HT1080 (cell line): ENCODE measurements around the gene ADCY3. TPM values are rescaled to one million over a fixed set of nuclear protein-coding genes. Genes with fewer than 3 reads are reported as not detected.
A peak's percentile ranks its signal among the peaks of the same experiment; 100 is the strongest.

Experiments
- DNase-seq: peaks from one replicate; pipeline ENCODE4 v3.0.0-alpha.2; 2015; ENCODE audit warnings: low read depth
- polyA plus RNA-seq, 2 experiments: library from polyadenylated mRNA; depleted of rRNA; stranded (reverse); fragments of >200 nt; gene quantifications; 2 replicates each; pipeline ENCODE4 v1.2.3, GENCODE V29; 2015
- total RNA-seq: library from RNA; depleted of rRNA; stranded (reverse); fragments of >200 nt; shearing (Covaris generic); gene quantifications from 2 replicates; pipeline ENCODE4 v1.2.3, GENCODE V29; 2014; rRNA removed

ADCY3 gene
- 65.6 and 73.5 TPM in 2 replicates for total RNA-seq
- polyA plus RNA-seq (2015; cell fraction: cytosol; rRNA removed): 44.6 and 46.3 TPM in 2 replicates
- 82.9 and 87.3 TPM in 2 replicates for polyA plus RNA-seq (2015; cell fraction: nucleus; rRNA removed)

DNA sequence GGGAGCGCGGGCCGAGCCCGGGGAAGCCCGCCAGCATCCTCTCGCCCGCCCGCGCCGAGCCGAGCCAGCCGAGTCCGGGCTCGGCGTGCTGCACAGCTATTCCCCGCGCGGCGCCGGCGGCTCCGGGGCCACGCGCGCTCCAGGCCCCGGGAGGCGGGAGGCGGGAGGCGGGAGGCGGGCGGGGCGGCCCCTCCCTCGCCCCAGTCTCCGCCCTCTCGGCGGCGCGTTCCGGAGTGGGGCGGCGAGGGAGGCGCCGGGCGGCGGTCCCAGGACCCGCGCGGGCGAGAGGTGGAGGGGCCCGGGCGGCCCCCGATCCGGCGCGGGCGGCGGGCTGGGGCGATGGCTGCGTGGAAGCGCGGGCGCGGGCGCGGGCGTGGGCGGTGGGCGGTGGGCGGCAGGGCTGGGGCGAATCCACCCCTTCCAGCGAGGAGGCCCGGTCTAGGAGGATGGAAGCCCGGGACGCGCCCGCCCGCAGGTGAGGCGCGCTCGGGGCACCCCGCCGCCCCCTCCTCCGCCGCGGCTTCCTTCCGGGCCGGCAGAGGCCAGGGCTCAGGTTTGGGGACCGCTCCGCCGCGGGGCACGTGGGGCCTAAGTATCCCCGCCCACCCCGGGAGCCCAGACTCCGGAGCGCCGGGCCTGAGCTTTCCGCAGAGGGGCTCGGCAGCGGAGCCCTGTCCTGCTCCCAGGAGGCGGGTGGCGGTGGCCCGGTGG is at the start of gene ADCY3:
ADCY3 (minus strand) TSS at position 140 of the 711 bp plus-strand sequence. CDS start 1,250 bp downstream, outside the sequence.
- DNase-seq: peak; percentile 43

DNA sequence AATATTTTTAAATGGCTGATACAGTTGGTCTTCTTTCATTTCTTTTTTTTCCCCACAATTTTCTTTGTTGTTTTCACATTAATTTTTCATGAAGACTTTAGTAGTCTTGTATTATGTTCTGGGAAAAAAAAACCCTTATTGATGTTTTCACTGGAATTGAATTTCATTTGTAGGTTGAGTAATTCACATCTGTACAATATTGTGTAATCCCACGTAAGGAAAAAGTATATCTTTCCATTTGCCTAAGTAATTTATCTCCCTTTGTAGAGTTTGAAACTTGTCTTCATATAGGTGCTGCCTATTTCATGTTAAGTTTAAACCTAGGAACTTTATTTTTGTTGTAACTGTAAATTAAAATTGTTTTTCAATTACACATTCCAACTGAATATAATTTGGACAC is 49.7 kb upstream of the ADCY3 start:
- no peak for DNase-seq

DNA sequence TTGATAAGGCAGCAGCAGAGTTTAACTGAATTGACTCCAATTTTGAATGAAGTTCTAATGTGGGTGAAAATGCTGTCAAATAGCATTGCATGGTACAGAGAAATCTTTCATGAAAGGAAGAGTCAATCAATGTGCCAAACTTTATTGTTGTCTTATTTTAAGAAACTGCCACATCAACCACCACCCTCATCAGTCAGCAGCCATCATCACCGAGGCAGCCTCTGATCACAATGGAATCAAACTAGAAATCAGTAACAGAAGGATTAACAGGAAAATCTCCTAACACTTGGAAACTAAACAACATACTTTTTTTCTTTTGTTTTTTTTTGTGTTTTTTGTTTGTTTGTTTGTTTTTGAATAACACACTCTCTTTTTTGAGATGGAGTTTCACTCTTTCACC is 41.9 kb upstream of the ADCY3 start:
- no peak for DNase-seq

DNA sequence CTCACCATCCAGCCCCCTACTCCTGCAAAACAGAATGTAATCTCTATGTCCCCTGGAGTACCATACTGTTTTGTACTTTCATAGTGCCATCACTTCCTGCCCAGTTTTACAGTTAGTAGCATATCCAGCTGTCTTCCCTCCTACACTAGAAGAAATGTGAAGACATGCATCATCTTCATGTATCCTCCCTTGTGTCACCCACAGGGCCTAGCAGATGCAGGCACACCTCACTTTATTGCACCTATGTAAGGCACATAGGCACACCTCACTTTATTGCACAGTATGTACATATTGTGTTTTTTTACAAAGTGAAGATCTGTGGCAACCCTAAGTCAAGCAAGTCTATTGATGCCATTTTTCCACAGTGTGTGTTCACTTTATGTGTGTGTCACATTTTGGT is 39.7 kb upstream of the ADCY3 start:
- DNase-seq: no peak

DNA sequence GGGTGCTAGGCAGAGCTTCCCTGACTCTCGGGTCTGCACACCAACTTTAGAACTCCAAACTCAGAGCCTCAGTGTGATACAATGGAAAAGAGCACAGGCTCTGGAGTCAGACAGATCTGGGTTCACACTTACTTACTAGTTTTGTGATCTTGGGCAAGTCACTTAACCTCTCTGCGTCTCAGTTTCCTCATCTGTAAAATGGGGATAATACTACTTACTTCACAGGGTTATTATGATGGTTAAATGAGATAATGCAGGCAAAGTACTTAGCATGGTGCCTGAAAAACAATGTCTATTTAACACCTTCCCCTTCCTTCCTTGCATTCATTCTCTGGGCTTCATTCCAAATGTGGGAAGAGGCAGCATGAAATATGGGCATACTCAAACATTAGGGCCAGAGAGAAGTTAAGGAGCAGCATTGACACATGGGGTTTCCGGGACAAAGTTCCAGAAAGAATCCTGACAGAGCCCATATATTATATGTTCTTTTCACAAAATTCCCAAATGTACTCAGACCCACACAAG is 38.4 kb upstream of the ADCY3 start:
- DNase-seq: no peak

DNA sequence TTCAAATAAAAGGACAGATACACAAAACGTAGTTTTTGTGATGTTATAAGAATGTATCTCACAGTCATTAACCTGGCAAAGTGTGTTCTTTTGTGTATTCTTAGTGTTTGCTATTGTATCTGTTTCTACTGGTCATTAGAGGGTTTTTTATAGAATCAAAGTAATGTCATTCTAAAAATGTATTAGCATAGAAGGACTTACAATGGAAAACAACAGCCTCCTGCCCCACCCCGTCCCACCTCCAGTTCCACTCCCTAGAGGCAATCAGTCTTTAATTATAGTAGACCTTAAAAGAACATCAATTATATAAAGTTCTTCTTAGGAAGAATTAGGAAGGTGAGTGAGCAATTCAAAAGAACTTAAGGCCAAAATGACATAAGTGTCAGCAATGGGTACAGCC is 37.9 kb upstream of the ADCY3 start:
- DNase-seq: no peak

DNA sequence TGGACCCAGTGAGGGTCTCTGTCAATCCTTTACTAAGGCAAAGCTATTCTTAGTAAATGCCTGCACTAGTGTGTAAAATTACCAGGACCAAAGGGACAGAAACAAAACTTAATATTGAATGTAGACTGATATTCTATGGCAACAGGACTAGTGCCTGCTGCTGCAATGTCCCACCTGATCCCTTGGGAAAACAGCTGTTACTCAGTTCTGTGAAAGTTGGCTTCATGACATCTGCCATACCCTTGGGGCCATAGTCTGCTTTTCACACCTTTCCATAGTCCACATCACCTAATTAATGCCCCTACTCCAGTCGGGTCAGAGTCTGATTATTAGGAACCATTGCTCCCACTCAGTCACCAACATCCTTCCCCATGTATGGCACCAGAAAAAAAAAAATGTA is 37.2 kb upstream of the ADCY3 start:
- DNase-seq: no peak

DNA sequence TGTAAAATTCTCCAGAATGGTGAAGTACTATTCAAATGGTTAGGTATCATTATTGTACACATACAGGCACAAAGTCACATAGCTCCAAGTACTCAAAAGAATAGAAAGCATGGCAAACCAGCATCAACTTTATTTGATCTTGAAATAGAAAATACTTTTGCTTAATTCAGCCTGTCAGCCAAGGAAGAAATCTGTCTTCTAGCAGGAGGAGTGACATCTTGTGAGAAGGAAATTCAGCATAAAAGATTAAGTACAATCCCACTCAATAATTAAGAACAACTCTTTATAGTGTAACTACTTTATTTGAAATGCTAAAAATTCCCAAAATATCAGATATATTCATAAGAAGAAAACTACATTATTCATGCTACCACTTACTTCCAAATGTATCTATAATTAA is 35.9 kb upstream of the ADCY3 start:
- no peak for DNase-seq

DNA sequence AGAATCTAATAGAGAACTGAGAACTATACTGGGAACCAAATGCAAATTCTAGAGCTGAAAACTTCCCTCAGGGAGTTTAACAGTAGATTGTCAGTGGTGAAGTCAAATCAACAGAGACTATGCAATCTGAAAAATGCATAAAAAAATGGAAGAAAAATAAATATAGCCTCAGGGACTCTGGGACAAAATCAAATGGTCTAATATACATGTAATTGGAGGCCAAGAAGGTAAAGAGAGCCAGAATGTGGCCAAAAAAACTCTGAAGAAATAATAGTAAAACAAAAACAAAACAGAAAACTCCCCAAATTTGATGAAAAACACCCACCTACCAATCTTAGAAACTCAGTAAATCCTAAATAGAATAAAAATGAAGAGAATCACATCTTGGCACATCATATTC is 35.2 kb upstream of the ADCY3 start:
- DNase-seq: no peak

DNA sequence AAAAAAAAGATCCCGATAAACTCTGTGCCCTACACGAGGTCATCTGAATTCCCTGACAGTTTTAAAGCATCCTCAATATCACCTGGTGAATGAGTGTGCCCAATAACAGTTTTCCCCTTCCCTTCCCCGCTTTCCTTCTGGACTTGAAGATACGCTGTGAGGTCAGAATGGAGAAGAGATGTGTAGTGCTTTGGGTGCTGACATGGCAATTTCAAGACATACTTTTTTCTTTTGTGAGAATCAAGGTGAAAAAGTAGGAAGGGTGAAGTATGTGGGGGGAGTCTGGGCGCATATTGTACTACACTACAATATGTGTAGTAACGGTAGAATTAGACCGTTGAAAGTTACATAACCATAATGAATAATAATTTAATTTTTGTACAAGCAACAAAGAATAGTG is 30.1 kb upstream of the ADCY3 start:
- DNase-seq: no peak

DNA sequence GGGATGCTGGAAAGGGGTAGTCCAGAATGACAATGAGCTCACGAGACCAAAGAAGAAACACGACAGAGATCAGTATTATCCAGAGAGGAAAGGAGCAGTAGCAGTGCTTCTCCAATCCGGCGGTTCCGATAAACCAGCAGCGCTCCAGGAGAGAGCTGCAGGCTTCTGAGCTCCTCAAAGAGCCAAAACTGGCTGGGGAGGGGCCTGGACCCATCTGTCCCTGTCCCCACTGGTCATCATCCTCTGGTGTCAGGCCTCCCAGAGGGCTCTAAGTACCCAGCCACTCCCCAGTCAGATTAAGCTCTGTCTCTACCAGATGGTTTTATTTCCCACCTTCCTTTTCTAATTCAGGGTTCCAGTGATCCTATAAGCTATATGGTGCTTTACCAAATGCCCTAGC is 28.5 kb upstream of the ADCY3 start:
- DNase-seq: no peak

DNA sequence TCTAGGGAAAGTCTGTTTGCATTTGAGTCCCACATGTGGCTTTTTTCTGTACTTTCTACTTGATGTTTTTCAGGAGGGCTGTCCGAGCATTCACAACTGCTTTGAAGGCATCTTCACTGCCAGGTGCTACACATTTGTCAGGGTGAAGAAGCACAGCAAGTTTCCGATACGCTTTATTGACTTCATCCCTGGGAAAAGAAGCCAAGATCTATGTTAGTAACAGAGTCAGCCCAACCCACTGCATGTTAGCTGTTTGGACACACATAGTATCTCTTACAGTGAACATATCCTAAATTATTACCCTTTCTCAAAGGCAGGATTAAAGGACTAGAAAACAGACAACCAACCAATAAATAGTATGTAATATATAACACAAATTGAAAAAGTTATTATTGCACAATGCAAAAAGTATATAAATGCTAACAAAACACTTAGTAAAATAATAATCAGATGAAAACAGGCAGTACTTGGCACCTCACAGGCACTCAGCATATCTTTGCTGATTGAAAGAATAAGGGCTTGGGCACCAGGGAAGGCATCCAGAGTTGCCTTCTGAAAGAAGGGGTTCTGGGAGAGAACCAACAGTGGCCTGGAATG is 27.6 kb upstream of the ADCY3 start:
- DNase-seq: no peak

DNA sequence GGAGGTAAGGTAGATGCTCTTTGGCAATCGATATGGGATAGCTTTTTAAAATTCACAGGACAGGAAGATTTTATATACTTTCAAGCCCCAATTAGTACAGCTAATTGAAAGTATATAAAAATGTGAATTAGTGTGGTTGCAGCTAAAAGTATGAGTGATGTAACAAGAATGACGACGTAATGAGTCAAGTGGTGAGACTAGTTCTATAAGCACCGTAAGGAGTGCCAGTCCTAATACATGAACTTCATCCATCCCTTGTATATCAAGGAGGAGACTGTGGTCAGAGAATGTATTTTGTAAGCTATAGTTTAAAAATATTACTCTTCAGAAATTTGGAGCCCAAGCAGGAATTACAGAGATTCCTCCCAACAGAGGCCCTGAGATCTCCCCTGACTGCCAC is 25.9 kb upstream of the ADCY3 start:
- DNase-seq: peak; percentile 5

DNA sequence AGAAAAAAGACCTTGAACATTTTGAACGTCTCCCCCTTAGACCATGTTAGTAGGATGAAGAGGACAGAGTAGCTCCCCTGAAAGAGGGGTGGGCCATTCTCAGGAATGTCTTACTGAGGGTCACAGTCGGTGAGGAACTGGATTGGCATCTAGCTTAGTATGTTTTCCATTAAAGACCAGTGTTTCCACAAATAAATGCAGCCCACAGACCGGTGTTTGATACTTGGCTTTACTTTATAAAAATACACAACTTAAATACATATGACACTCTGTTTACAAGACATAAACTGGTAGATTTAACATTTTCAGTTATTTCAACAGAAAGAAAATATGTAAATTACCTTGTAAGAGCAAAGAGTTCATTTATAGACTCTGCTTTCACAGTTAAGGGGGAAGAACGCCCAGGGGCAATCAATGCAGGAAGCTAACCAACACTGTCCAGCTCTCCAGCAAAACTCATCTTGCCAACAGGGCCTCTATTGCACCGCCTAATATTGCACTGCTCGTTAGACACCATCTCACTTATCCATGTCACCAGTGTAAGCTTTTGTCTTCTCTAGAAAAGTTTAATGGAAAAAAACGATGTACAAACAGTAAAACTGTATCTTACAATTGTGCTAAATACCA is 23.5 kb upstream of the ADCY3 start:
- no peak for DNase-seq

DNA sequence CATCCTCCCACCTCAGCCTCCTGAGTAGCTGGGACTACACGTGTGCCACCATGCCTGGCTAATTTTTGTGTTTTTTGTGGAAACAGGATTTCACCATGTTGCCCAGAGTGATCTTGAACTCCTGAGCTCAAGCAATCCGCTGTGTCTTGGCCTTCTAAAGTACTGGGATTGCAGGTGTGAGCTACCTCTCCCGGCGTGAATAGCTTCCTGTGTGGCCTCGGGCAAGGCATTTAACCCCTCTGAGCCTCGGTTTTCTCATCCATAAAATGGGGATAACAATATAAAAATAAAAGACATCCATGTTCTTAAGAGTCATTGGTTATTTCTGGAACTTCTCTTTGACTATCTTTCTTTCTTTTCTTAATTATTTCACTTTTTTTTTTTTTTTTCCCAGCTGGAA is 19.3 kb upstream of the ADCY3 start:
- DNase-seq: no peak

DNA sequence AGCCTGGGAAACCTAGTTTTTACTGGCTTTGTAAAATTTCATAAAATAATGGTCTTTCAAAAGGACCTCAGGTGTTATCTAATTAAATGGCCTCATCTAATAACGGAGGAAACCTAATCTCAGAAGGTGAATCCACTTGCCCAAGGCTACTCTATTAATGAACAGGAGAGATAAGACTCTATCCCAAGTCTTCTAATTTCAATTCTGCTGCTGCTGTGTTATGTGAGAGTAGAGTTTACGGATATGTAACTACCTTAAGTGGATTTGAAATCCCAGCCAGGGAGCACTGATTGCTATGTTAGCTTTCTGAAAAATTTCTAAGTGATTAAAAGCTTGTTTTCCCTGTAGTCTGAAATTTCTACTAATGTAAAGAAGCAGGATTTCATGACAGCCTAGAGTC is 17.2 kb upstream of the ADCY3 start:
- no peak for DNase-seq

DNA sequence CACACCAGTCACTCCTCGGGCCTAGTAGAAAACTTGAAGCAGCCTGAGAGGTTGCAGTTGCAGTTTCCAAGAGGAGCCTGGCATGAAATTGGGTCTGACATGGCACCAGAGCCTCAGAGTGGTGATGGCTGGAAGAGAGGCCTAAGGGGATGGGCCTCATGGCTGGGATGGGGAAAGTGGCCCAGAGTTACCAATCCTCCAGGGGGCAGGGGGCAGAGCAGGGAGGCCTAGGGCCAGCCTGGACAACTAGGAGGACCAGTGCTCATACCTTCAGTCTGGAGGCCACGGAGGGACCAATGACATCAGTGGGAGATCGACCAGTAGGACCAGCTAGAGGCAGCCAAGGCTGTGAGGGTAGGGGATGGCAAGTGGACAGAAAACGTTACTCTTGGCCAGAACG is 15.1 kb upstream of the ADCY3 start:
- DNase-seq: no peak

DNA sequence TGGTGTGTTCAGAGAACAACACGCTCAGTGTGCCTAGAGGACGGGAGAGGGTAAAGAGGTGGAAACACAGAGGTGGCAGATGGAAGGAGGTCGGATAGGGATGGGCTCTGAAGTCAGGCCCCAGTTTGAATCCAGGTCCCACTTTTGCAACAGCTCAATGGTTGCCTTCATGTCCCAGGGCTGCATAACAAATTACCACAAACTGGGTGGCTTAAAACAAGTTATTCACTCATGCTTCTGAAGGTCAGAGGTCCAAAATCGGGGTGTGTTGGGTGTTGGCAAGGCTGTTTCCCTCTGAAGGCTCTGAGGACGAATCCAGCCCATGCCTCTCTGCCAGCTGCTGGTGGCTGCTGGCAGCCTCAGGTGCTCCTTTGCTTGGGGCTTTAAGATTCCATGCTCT is 12.7 kb upstream of the ADCY3 start:
- DNase-seq: no peak

DNA sequence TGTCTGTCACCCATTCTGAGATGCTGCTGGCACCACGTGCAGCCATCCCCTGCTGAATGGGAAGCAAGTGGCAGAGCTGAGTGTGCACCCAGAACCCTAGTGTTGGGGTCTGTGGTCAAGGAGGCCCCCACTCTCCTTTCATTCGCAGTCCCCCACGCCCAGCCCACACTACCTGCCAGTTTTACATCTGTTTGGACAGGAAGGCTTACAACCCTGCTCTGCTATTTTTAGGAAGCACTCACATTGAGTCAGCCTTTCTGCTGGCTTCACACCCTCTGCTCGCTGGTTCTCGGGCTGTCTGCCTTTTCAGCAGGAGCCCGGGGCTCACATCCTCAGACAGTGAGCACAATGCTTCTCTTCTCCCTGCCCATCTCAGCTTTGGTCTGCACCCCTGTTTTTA is 10.7 kb upstream of the ADCY3 start:
- DNase-seq: peak; percentile 51

DNA sequence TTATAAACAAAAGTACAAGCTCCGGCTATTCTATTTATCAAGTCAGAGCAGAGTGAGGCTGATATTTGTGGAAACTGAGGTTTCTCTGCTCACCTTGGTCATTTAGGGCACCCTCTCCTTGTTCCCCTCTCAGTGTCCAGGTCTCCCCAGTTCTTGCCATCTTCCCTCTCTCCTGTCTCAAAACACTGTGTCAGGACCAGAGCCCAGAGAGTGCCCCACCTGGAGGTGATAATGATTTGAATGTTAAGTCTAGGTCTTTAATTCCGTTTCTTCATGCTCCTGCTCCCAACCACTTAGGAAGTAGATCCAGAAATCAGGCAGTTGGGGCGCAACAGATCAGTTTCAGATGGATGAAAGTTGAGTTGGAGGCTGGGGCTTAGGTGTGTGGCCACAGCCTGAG is 9.2 kb upstream of the ADCY3 start:
- DNase-seq: no peak

DNA sequence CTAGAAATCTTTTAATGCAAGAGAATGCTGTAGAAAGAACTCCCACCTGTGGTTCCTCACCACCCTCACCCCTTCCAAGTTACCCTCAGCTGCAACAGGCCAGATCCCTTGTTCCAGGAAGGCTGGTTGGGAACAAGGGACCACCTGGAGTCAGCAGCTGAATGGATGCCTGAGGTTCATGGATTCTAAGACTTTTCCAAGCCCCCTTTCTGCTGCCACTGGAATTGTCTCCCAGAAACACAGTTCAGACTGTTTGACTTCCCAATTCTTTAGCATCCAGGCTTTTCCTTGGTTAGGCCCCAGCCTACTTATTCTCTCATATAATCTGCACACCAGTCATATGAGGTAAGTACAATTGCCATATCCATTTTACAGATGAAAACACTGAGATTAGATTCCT is 8.0 kb upstream of the ADCY3 start:
- DNase-seq: no peak

DNA sequence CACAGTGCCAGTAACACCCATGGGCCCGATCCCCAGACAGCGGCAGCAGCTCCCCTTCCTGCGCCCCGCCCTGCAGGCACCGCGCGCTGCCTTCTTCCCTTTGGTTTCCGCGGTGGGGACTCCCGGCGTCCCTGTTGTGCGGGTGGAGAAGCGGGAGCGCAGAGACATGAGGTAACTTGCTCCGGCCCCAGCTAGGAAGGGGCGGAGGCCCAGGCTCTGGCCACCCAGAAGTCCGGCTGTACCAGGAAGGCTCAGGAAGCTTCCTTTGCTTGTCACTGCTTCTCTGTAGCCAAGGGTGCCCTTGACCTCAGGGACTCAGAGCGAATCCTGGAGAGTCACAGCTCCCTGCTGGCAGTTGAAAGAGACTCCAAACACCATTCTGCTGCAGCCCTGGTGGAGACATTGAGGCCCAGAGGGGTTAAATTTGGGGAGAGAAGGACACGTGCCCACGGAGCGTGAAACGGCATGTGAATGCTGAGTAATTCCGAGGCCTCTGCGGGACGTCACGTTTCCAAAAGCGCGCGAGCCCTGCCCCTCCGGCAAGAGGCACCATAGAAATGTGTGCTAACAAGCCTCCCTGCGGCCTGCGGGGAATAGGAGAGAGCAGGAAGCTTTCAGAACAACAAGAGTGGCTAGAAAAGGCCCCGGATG is 6.7 kb upstream of the ADCY3 start:
- no peak for DNase-seq
